HUES64 (cell line): ENCODE measurements around the gene ABHD2.
"Not testable (repeated sequence)": the region's sequence is repeated elsewhere in the genome, so short reads cannot be mapped to it uniquely, and the experiment has no call there.

ENCODE experiments used
- H3K27ac ChIP-seq: 2 replicates; pipeline ENCODE4 v1.7.0; 2013; ENCODE audit warnings: low read depth, low read length, inconsistent platforms
- H3K27me3 ChIP-seq: 2 replicates; pipeline ENCODE4 v1.6.1; 2013; ENCODE audit warnings: mild to moderate bottlenecking, low read length; ENCODE audit not compliant: insufficient read depth
- H3K36me3 ChIP-seq: 2 replicates; pipeline ENCODE4 v1.6.1; 2013; ENCODE audit warnings: mild to moderate bottlenecking, low read length; ENCODE audit not compliant: insufficient read depth
- H3K4me1 ChIP-seq: 2 replicates; pipeline ENCODE4 v1.6.1; 2013; ENCODE audit warnings: mild to moderate bottlenecking, low read length, moderate library complexity; ENCODE audit not compliant: insufficient read depth
- H3K4me3 ChIP-seq: 2 replicates; pipeline ENCODE4 v1.5.1; 2013; ENCODE audit warnings: mild to moderate bottlenecking, low read length, moderate library complexity
- H3K9ac ChIP-seq: 2 replicates; pipeline ENCODE4 v1.6.1; 2013; ENCODE audit warnings: mild to moderate bottlenecking, low read depth, low read length
- H3K9me3 ChIP-seq: 2 replicates; pipeline ENCODE4 v1.6.1; 2013; ENCODE audit warnings: low read depth, low read length; ENCODE audit not compliant: insufficient read depth
- WGBS: fragments of 150-250, 120-280 bp; methylation state at CpG from one replicate; pipeline ENCODE4 v1.1.7; 2013; ENCODE audit warnings: missing lambda C conversion rate; 5-methylcytosine and 5-hydroxymethylcytosine counted together

Gene ABHD2

GRCh38 chr15:89135387-89136077 lies 47.3 kb downstream of the ABHD2 start:
- not testable (repeated sequence) for H3K36me3 ChIP-seq, H3K27me3 ChIP-seq, H3K4me3 ChIP-seq, H3K4me1 ChIP-seq, H3K27ac ChIP-seq, H3K9me3 ChIP-seq, H3K9ac ChIP-seq
- 92% methylated on average over 10 of the region's 10 CpGs for WGBS

- Histone ChIP-seq H3K9ac (no peak overlapping the region), H3K4me3 (no peak overlapping the region), H3K9me3 (no peaks in the 10 kb centered on the region), H3K27ac (no peak overlapping the region), H3K27me3 (no peaks in the 10 kb centered on the region), H3K4me1 (no peaks in the 10 kb centered on the region), H3K36me3 (no peaks in the 10 kb centered on the region)
- 89% methylated on average over 11 of the region's 12 CpGs for WGBS
Observed at GRCh38 chr15:89136078-89136806, 48.0 kb downstream of the ABHD2 start.

GRCh38 chr15:89136818-89137772 lies 48.8 kb downstream of the ABHD2 start:
- 89% methylated on average over 11 of the region's 11 CpGs for WGBS
- Histone ChIP-seq H3K4me1 (no peaks in the 10 kb centered on the region), H3K27ac (no peak overlapping the region), H3K4me3 (no peak overlapping the region), H3K9me3 (no peaks in the 10 kb centered on the region), H3K36me3 (no peaks in the 10 kb centered on the region), H3K9ac (no peak overlapping the region), H3K27me3 (no peaks in the 10 kb centered on the region)

GRCh38 chr15:89137926-89138325 lies 49.7 kb downstream of the ABHD2 start:
- no peak overlapping the region for H3K9ac ChIP-seq
- WGBS = 94% methylated on average over 3 of the region's 3 CpGs
- no peaks in the 10 kb centered on the region for H3K9me3 ChIP-seq
- H3K27ac ChIP-seq = no peak overlapping the region
- H3K4me1 ChIP-seq = no peaks in the 10 kb centered on the region
- no peaks in the 10 kb centered on the region for H3K36me3 ChIP-seq
- no peaks in the 10 kb centered on the region for H3K27me3 ChIP-seq
- H3K4me3 ChIP-seq = no peak overlapping the region

- no peaks in the 10 kb centered on the region for H3K4me1 ChIP-seq
- 95% methylated on average over 9 of the region's 10 CpGs for WGBS
- H3K9ac ChIP-seq = no peak overlapping the region
- no peaks in the 10 kb centered on the region for H3K9me3 ChIP-seq
- no peak overlapping the region for H3K4me3 ChIP-seq
- no peaks in the 10 kb centered on the region for H3K27me3 ChIP-seq
- no peaks in the 10 kb centered on the region for H3K36me3 ChIP-seq
- H3K27ac ChIP-seq = no peak overlapping the region
Observed at GRCh38 chr15:89138999-89139612, 50.9 kb downstream of the ABHD2 start.

GRCh38 chr15:89139613-89140499 lies 51.6 kb downstream of the ABHD2 start:
- Histone ChIP-seq H3K9me3 (no peaks in the 10 kb centered on the region), H3K36me3 (no peaks in the 10 kb centered on the region), H3K27me3 (no peaks in the 10 kb centered on the region), H3K4me3 (no peak overlapping the region), H3K27ac (no peak overlapping the region), H3K9ac (0 out of 2 replicates have a peak overlapping the region, but pooled peaks have one; percentile 22), H3K4me1 (no peaks in the 10 kb centered on the region)
- WGBS = 84% methylated on average over 7 of the region's 8 CpGs

GRCh38 chr15:89140595-89140994 lies 52.3 kb downstream of the ABHD2 start:
- H3K27me3 ChIP-seq = no peaks in the 10 kb centered on the region
- no peak overlapping the region for H3K9ac ChIP-seq
- H3K27ac ChIP-seq = no peak overlapping the region

GRCh38 chr15:89141159-89141558 lies 52.9 kb downstream of the ABHD2 start:
- H3K27me3 ChIP-seq, H3K9me3 ChIP-seq, H3K4me3 ChIP-seq, H3K27ac ChIP-seq, H3K4me1 ChIP-seq, H3K36me3 ChIP-seq, H3K9ac ChIP-seq: not testable (repeated sequence)
- WGBS = 96% methylated on average over 10 of the region's 10 CpGs

More at GRCh38 chr15:89140595-89140994, 52.3 kb downstream of the ABHD2 start:
- WGBS = 81% methylated on average over 4 of the region's 4 CpGs
- Histone ChIP-seq H3K4me3 (no peak overlapping the region), H3K9me3 (no peaks in the 10 kb centered on the region), H3K4me1 (no peaks in the 10 kb centered on the region), H3K36me3 (no peaks in the 10 kb centered on the region)

GRCh38 chr15:89141885-89142284 lies 53.6 kb downstream of the ABHD2 start:
- Histone ChIP-seq H3K9ac (no peak overlapping the region), H3K27me3 (no peaks in the 10 kb centered on the region), H3K9me3 (no peaks in the 10 kb centered on the region), H3K4me1 (no peaks in the 10 kb centered on the region), H3K27ac (no peak overlapping the region), H3K4me3 (no peak overlapping the region), H3K36me3 (no peaks in the 10 kb centered on the region)
- 53% methylated on average over 2 of the region's 2 CpGs for WGBS

GRCh38 chr15:89142423-89142822 lies 54.2 kb downstream of the ABHD2 start:
- H3K36me3 ChIP-seq = no peaks in the 10 kb centered on the region
- H3K9ac ChIP-seq = no peak overlapping the region
- no peaks in the 10 kb centered on the region for H3K9me3 ChIP-seq
- no peak overlapping the region for H3K27ac ChIP-seq
- WGBS = 82% methylated on average over 5 of the region's 5 CpGs
- H3K4me1 ChIP-seq = no peaks in the 10 kb centered on the region
- H3K4me3 ChIP-seq = no peak overlapping the region
- no peaks in the 10 kb centered on the region for H3K27me3 ChIP-seq
